Spinal cord (tissue), 10 donors: ENCODE results near the gene ZSCAN20. TPM values are rescaled to one million over a fixed set of nuclear protein-coding genes. Genes with fewer than 3 reads are reported as not detected.

Experiments
- DNase-seq, 6 donors: peaks; one replicate each; pipeline versions ENCODE4 v3.0.0 to v3.0.0-alpha.2; 2013 to 2015; ENCODE audit warnings: low spot score in 6 of 6, low read depth in 4 of 6
- H3K27ac ChIP-seq: one replicate; pipeline ENCODE4 v1.5.1; 2013; ENCODE audit warnings: low read depth, low read length, control low read depth
- H3K27me3 ChIP-seq: one replicate; pipeline ENCODE4 v1.6.1; 2013; ENCODE audit warnings: low read length; ENCODE audit not compliant: control insufficient read depth, insufficient read depth
- H3K36me3 ChIP-seq: one replicate; pipeline ENCODE4 v1.6.1; 2013; ENCODE audit warnings: low read length; ENCODE audit not compliant: control insufficient read depth, insufficient read depth
- H3K4me1 ChIP-seq: one replicate; pipeline ENCODE4 v1.6.1; 2013; ENCODE audit warnings: low read length; ENCODE audit not compliant: control insufficient read depth, insufficient read depth
- H3K4me3 ChIP-seq: one replicate; pipeline ENCODE4 v1.5.1; 2013; ENCODE audit warnings: low read depth, low read length, control low read depth
- H3K9me3 ChIP-seq: one replicate; pipeline ENCODE4 v1.6.1; 2013; ENCODE audit warnings: low read length; ENCODE audit not compliant: control insufficient read depth, insufficient read depth
- WGBS: methylation state at CpG from one replicate; pipeline ENCODE4 v1.1.5; 2013; ENCODE audit warnings: missing lambda C conversion rate; ENCODE audit not compliant: insufficient coverage; 5-methylcytosine and 5-hydroxymethylcytosine counted together
- polyA plus RNA-seq, 2 donors: library from polyadenylated mRNA; unstranded; fragments of 120-200 nt; gene quantifications; one replicate each; pipeline ENCODE4 v1.2.1, GENCODE V29; 2013; ENCODE audit not compliant: insufficient read length in 2 of 2
- total RNA-seq, 2 donors: library from RNA; depleted of rRNA in 1 of 2; stranded (reverse); fragments of 120-200 nt in 1 of 2; fragments of >200 nt in 1 of 2; gene quantifications; one replicate each; pipeline versions ENCODE4 v1.2.3 to v1.2.4, GENCODE V29; 2013 to 2014
- donor health status: healthy.

ZSCAN20 gene
- total and polyA plus RNA-seq, 4 donors, result 3.1 to 8.5 (median 5.7) TPM

- Histone ChIP-seq H3K27ac (no peak overlapping the region), H3K36me3 (no peaks in the 10 kb centered on the region)
- WGBS, result 75% methylated on average over 3 of the region's 4 CpGs
Observed at GRCh38 chr1:33443080-33443704, 29.3 kb upstream of the ZSCAN20 start.

GRCh38 chr1:33443705-33444180 is 28.7 kb upstream of the ZSCAN20 start:
- Histone ChIP-seq H3K4me3 (no peak overlapping the region), H3K27ac (no peak overlapping the region), H3K9me3 (no peaks in the 10 kb centered on the region), H3K4me1 (peaks cover 2% of the 10 kb centered on the region), H3K27me3 (no peaks in the 10 kb centered on the region), H3K36me3 (no peaks in the 10 kb centered on the region)
- 34% methylated on average over 6 of the region's 6 CpGs for WGBS
- DNase-seq, result no peak

More at GRCh38 chr1:33443080-33443704, 29.3 kb upstream of the ZSCAN20 start:
- H3K4me1 ChIP-seq, result peaks cover 2% of the 10 kb centered on the region
- H3K4me3 ChIP-seq, result no peak overlapping the region
- no peak for DNase-seq
- H3K27me3 ChIP-seq, result no peaks in the 10 kb centered on the region
- H3K9me3 ChIP-seq, result no peaks in the 10 kb centered on the region

- Histone ChIP-seq H3K27ac (no peak overlapping the region), H3K36me3 (no peaks in the 10 kb centered on the region), H3K4me1 (peaks cover 2% of the 10 kb centered on the region), H3K9me3 (no peaks in the 10 kb centered on the region), H3K4me3 (no peak overlapping the region), H3K27me3 (no peaks in the 10 kb centered on the region)
- DNase-seq, result no peak
- WGBS, result 84% methylated on average over 4 of the region's 6 CpGs
Observed at GRCh38 chr1:33445108-33445507, 27.3 kb upstream of the ZSCAN20 start.

GRCh38 chr1:33446590-33446989 is 25.9 kb upstream of the ZSCAN20 start:
- no CpG with 5 or more reads among the region's 3 CpGs for WGBS

GRCh38 chr1:33454646-33455282 is 17.7 kb upstream of the ZSCAN20 start:
- no peak for DNase-seq
- 68% methylated on average over 3 of the region's 8 CpGs for WGBS
- Histone ChIP-seq H3K9me3 (no peaks in the 10 kb centered on the region), H3K36me3 (no peaks in the 10 kb centered on the region), H3K27me3 (no peaks in the 10 kb centered on the region), H3K4me1 (peaks cover 14% of the 10 kb centered on the region), H3K27ac (no peak overlapping the region), H3K4me3 (no peak overlapping the region)

More at GRCh38 chr1:33446590-33446989, 25.9 kb upstream of the ZSCAN20 start:
- H3K9me3 ChIP-seq, result no peaks in the 10 kb centered on the region
- H3K36me3 ChIP-seq, result no peaks in the 10 kb centered on the region
- no peak for DNase-seq
- H3K4me1 ChIP-seq, result no peaks in the 10 kb centered on the region
- H3K27ac ChIP-seq, result no peak overlapping the region
- H3K4me3 ChIP-seq, result no peak overlapping the region
- no peaks in the 10 kb centered on the region for H3K27me3 ChIP-seq

GRCh38 chr1:33455539-33456501 is 16.6 kb upstream of the ZSCAN20 start:
- no peak overlapping the region for H3K4me3 ChIP-seq
- no peaks in the 10 kb centered on the region for H3K27me3 ChIP-seq
- peak in 5 of 6 donors; percentile 50 to 96 (median 71) for DNase-seq
- no peaks in the 10 kb centered on the region for H3K9me3 ChIP-seq
- H3K27ac ChIP-seq, result no peak overlapping the region
- WGBS, result 49% methylated on average over 6 of the region's 8 CpGs
- peaks cover 14% of the 10 kb centered on the region for H3K4me1 ChIP-seq
- no peaks in the 10 kb centered on the region for H3K36me3 ChIP-seq

GRCh38 chr1:33456502-33456886 is 16.0 kb upstream of the ZSCAN20 start:
- H3K36me3 ChIP-seq, result no peaks in the 10 kb centered on the region
- H3K4me1 ChIP-seq, result peaks cover 14% of the 10 kb centered on the region
- H3K4me3 ChIP-seq, result no peak overlapping the region
- no peak overlapping the region for H3K27ac ChIP-seq
- no peak for DNase-seq
- 70% methylated on average over 2 of the region's 6 CpGs for WGBS
- no peaks in the 10 kb centered on the region for H3K9me3 ChIP-seq
- H3K27me3 ChIP-seq, result no peaks in the 10 kb centered on the region

- no peak overlapping the region for H3K27ac ChIP-seq
- peaks cover 12% of the 10 kb centered on the region for H3K4me1 ChIP-seq
Observed at GRCh38 chr1:33459691-33460090, 12.8 kb upstream of the ZSCAN20 start.

GRCh38 chr1:33460144-33460543 is 12.3 kb upstream of the ZSCAN20 start:
- H3K27me3 ChIP-seq, result no peaks in the 10 kb centered on the region
- peaks cover 10% of the 10 kb centered on the region for H3K4me1 ChIP-seq
- H3K9me3 ChIP-seq, result no peaks in the 10 kb centered on the region
- H3K27ac ChIP-seq, result no peak overlapping the region
- no peak for DNase-seq
- no peaks in the 10 kb centered on the region for H3K36me3 ChIP-seq
- H3K4me3 ChIP-seq, result no peak overlapping the region
- 80% methylated on average over 3 of the region's 3 CpGs for WGBS

More at GRCh38 chr1:33459691-33460090, 12.8 kb upstream of the ZSCAN20 start:
- DNase-seq, result no peak
- WGBS, result 87% methylated on average over 4 of the region's 4 CpGs
- Histone ChIP-seq H3K36me3 (no peaks in the 10 kb centered on the region), H3K27me3 (no peaks in the 10 kb centered on the region), H3K9me3 (no peaks in the 10 kb centered on the region), H3K4me3 (no peak overlapping the region)
